HL-60 (cell line): Measurements from ENCODE around the gene PRRT3.

Experiments used
- CTCF ChIP-seq: IDR thresholded peaks from one replicate; pipeline ENCODE4 v1.5.1; 2011; ENCODE audit warnings: low read length, control low read depth, inconsistent platforms; ENCODE audit not compliant: insufficient read depth
- GABPA ChIP-seq: IDR thresholded peaks from 2 replicates; pipeline ENCODE4 v1.6.1; 2012; ENCODE audit warnings: low read depth
- POLR2AphosphoS5 ChIP-seq: IDR thresholded peaks from 2 replicates; pipeline ENCODE4 v1.6.1; 2012; ENCODE audit warnings: low read depth
- REST ChIP-seq: IDR thresholded peaks from 2 replicates; pipeline ENCODE4 v1.6.1; 2012; ENCODE audit warnings: low read depth; ENCODE audit not compliant: insufficient replicate concordance
- SPI1 ChIP-seq: IDR thresholded peaks from 2 replicates; pipeline ENCODE4 v1.6.1; 2012; ENCODE audit warnings: low read depth, mild to moderate bottlenecking, borderline replicate concordance

GRCh38 chr3:9934993-9935392, 17.2 kb downstream of the PRRT3 start:
- no peak for TF ChIP-seq CTCF
- TF ChIP-seq POLR2AphosphoS5, result no peak
- TF ChIP-seq SPI1, result no peak
- TF ChIP-seq REST, result no peak
- TF ChIP-seq GABPA, result no peak
